Activated gamma-delta T cell (primary cell): ENCODE measurements around the gene NTRK2.

Experiments used
- DNase-seq: peaks from one replicate; lab custom pipeline; 2025; lab: John Stamatoyannopoulos, UW
- total RNA-seq, 2 donors: gene quantifications; one replicate each; lab custom pipeline; 2026; lab: John Stamatoyannopoulos, UW

NTRK2 gene
- total RNA-seq, result 0.05 to 0.17 reads per million in 2 donors

DNA sequence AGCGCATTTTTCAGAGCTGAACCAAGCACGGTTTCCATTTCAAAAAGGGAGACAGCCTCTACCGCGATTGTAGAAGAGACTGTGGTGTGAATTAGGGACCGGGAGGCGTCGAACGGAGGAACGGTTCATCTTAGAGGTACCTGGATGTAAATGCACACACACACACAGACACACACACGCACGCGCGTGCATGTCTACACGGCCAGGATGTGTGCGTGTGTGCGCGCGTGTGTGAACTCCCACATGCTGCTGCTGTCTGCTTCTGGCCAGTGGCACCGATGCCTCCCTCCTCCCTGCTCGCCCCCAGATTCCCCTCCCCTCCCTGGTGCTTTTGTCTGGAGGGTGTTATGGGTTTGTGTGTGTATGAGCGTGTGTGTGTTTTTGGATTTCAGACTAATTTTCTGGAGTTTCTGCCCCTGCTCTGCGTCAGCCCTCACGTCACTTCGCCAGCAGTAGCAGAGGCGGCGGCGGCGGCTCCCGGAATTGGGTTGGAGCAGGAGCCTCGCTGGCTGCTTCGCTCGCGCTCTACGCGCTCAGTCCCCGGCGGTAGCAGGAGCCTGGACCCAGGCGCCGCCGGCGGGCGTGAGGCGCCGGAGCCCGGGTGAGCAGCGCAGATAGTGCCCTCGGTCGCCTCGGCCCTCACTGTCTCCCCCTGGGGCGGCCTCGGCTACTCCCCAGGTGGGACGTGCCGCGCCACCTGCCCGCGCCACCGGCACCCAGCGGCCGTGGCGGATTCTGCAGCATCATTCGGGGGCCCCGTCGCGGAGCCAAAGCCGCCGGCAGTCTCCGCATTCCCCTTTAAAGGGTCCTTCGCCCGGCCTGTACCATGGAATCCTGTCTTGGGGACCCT lies at the start of gene NTRK2:
TSS of gene NTRK2 (plus strand) at position 442 of the 850 bp plus-strand sequence. CDS start 1,020 bp downstream, outside the sequence.
- no peak for DNase-seq

DNA sequence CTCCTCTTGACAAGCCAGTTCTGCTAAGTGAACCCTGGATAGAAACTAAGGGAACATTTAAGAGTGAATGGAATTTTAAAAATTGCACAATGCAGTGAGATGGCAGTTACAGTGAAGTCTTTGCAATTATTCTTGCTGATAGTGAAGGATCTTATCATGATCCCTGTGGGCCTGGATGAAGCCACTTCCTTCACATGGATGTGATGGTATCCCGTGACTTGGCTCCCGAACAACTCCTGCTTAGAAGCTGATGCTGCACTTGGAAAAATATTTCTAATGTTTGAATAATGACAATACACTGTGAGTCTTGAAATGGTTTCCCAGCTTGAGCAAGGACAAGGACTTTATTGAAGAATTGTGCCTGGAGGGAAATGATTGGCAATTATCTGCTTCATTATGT lies 49.2 kb upstream of the NTRK2 start:
- no peak for DNase-seq

DNA sequence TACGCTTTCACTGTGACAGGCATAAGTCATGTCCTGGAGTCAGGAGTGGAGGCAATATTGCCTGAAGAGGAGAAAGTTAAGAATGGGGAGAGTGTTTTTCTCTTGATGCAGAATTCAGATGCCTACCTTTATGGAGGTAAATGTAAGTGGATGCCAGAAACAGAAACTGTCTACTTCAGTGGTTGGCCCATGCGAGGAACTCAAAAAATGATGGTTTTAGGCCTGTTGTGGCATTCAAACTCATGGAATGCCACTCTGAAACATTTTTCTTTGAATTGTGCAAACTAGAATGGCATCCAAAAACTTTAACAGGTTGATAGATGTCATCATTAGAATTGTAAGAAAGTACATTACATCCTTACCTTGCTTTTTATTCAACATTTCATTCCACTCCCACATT lies 47.7 kb upstream of the NTRK2 start:
- DNase-seq, result no peak

DNA sequence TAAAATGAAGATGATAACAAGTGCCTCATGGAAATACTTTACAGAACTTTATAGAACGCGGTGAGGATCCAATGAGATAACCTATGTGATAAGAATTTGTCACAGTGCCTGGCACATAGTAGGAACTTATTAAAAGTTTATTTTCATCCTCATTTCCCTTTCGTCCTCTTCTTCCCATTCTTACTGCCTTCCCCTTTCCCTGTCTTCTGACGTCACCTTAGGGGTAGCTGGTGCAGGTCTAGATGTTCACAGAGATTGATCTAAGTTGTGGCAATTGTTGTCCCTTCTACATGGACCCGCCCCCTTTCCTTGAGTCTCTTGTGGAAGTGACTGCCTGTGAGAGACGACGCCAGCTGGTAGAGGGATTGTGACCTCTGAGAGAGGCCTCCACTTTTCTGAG lies 46.5 kb upstream of the NTRK2 start:
- no peak for DNase-seq

DNA sequence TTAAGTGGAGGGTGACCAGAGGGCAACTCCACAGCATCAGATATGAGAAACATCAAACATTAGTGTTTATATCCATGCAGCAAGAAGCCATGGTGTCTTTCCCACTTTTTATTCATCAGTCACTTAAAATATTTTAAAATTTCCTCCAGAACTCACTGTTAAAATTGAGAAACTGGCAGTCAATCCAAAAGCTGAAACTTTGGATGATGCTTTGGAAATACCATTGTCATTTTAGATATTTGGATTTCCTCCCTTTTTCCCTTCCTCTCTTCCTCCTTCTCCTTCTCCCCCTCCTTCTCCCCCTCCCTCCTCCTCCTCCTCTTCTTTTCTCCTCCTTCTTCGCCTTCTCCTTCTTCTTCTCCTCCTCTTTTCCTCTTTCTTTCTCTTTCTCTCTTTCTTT lies 33.1 kb upstream of the NTRK2 start:
- DNase-seq, result no peak

DNA sequence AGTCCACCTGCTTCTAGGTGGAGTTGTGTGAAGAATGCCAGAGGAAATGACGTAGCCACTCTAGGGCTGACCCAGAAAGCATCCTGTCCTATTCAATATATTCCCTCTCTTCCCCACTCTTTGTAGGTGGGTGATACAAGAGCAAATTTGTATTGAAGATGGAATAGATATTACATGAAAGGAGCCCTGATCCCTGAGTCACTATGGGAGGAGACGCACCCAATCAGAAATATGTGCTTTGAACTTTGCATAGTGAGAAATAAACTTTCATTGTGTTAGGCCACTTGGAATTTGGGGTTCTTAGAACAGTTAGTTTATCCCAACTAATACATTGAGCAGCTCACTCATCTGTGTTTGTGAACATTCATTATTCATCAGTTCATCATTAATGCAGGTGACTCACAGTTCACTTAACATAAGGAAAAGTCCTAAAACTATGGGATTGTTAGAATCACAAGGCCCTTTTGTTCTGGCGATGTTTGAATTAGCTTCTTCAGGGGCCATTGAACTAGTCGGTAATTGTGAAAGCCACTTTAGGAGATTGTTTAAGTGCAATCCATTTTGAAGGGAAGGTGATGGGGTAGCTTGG lies 26.9 kb upstream of the NTRK2 start:
- no peak for DNase-seq

DNA sequence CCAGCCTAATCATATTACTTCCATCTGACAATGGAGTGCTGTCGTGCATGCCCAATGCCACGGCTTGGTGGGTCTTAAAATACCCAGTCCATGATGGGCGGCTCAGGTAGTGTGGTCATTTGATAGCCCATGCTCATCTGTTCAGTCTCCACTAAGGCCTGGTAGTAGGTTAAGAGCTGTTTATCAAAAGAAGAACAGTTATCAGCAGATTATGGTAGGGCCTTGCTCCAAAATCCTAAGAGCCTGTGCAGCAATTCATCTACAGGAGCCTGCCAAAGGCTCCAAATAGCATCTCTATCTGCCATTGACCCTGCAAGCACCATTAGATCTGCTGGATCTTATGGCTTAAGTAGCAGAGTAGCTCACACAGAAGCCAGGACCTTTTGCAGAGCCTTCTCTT lies 21.8 kb upstream of the NTRK2 start:
- DNase-seq, result no peak

DNA sequence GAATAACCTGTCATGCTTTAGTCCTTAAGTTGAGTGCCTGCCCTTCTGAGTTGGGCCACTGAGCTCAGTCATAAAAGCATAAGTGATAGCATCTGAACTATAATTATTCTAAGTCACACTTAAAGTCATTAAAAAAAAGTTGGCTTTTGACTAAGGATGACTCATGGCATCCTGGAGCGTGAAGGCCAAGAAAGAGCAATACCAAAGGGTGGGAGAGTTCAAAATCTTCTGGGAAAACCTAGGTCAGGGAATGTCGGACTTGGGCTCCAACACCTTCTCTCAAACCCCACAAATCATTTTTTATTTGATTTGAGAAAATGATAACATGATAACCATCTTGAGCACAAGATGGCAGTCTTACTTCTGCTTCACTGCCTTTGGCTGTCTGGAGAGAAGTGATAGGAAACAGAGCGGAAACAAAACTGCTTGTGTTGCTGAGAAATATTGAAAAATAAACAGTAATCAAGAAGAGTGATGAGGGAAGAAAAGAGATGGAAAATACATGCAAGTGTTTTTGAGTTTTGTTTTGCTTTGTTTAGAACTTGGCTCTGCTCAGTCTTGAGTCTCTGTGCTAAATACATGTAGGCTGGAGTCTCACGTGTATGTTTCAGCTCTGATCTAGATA lies 16.9 kb upstream of the NTRK2 start:
- DNase-seq, result no peak

DNA sequence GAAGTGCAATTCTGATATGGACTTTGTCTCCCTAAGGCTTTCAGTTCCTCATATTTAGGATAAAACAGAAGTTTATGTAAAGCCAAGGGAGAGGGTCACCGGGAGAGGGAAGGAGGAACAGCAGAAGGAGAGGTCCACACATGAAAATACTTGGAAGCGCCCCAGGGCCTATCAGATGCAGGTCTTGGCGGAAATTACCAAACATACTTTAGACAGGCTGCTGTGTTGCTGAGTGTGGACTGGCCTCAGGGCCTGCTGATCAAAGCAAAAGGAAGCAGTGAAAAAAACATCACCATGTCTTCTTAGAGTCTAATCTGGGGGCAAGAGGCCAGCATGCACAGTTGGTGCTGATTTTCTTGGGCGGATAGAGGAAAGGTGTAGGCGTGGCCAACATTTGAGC lies 14.1 kb upstream of the NTRK2 start:
- no peak for DNase-seq

DNA sequence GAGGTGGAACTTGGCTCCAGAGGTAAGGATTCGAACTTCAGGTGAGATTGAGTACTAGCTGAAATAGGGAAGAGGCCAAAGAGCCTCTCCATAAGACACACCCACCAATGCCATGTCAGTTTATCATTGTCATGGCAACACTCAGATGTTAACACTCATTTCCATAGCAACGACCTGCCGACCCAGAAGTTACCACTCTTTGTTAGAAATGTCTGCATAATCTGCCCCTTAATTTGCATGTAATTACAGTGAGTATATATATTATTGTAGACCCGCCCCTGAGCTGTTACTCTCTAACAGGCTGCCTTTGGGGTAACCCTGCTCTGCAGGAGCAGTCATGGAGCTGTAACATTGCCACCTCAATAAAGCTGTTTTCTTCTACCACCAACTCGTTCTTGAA lies 10.2 kb upstream of the NTRK2 start:
- DNase-seq, result no peak

DNA sequence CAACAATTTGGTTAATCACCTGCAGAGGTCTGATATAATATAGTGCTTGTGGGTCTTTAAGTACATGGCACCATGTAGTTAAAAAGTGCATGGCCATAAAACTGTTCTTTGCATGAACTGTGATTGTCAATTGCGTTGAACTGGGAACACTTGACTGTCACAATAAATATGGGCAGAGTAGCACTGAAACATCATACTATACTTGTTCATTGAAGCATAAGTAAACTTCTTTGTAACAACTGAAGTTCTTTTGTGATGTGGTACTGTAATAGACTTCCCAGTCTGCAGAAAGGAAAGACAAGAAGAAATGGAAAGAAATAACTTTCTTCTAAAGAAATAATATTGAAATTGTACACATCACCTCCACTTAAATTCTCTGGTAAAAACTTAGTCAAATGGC lies 9.8 kb upstream of the NTRK2 start:
- DNase-seq, result no peak

DNA sequence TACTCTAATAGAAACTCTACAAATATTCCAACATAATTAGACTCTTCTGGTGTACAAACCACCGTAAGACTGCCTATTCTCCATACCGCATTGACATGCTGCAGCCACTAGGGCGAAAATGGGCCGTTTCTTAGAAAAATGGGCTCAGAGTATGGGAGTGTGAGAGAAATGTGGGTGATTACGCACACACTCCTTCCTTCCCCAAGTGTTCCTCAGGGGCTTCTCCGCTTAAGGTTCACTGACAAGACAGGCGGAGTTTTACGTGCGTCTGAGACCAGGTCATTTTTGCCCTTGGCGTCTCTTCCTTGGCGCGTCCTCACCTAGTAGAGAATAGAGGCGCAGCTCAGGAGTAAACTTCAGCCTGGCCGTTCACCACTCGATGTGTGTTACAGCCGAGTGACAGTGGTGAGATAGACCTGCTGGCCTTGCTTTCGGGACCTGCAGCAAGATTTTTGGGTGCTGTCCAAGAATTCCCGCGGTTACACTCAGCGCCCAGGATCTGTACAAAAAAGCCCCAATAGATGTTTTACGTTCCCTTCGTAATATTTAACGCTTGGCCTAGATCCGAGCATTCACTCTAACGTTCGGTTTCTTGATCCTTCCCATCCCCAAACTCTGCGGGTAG lies 1.8 kb upstream of the NTRK2 start:
- DNase-seq, result no peak

DNA sequence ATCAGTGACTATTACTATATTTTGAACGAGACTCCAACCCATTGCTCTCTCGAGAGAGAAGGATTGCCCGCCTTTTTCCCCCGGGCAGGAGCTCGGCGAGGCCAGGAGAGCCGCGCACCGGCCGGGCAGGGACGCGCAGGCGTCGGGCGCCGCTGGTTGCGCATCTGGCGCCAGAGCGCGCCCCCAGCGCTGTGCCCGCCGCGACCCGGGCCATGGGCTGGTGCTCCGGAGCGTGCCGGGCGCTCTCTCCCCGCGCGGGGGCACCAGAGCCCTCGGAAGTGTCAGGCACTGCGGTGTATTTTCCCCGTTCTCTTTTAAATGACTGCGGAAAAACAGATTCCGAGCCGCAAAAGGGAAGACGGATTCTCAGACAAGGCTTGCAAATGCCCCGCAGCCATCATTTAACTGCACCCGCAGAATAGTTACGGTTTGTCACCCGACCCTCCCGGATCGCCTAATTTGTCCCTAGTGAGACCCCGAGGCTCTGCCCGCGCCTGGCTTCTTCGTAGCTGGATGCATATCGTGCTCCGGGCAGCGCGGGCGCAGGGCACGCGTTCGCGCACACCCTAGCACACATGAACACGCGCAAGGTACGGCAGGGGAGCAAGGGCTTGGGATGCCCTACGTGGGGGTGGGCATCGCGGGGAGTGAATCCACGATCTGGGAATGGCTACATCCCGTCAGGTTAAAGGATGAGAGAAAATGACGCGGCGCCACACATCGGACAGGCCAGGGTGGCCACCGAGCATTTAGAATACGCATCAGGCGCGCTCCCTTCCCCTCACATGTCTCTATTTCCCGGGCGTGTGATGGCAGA lies 1.1 kb upstream of the NTRK2 start:
- DNase-seq, result no peak

DNA sequence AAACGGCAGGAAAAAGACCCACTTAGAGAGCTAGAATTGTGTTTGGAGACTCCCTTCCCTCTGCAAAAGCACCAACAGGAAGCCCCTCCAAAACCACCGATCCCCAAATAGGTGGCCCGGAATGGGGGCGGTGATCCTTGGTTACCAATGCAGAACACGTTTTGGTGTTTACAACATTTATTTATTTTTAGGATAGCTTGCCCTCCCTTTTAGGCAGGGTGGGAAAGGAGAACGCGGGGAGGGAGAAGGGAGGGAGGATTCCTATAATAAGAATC lies 579 bp upstream of the NTRK2 start:
- no peak for DNase-seq

DNA sequence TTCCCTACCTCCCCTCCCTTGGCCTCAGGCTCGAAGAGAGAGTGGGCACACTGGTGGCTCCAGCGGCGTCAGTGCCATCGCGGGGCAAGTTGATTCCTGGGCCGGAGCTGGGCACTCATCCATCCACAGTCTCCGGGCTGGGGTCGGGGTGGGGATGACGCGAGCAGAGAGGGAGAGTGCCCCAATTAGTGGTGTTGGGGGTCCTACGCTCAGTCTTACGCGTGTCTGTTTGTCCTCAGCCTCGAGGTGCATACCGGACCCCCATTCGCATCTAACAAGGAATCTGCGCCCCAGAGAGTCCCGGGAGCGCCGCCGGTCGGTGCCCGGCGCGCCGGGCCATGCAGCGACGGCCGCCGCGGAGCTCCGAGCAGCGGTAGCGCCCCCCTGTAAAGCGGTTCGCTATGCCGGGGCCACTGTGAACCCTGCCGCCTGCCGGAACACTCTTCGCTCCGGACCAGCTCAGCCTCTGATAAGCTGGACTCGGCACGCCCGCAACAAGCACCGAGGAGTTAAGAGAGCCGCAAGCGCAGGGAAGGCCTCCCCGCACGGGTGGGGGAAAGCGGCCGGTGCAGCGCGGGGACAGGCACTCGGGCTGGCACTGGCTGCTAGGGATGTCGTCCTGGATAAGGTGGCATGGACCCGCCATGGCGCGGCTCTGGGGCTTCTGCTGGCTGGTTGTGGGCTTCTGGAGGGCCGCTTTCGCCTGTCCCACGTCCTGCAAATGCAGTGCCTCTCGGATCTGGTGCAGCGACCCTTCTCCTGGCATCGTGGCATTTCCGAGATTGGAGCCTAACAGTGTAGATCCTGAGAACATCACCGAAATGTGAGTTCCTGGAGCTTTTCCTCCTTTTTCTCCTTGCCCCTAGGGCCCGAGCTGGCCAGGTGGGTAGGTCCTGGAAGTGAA lies 861 bp downstream of the NTRK2 start:
- no peak for DNase-seq

DNA sequence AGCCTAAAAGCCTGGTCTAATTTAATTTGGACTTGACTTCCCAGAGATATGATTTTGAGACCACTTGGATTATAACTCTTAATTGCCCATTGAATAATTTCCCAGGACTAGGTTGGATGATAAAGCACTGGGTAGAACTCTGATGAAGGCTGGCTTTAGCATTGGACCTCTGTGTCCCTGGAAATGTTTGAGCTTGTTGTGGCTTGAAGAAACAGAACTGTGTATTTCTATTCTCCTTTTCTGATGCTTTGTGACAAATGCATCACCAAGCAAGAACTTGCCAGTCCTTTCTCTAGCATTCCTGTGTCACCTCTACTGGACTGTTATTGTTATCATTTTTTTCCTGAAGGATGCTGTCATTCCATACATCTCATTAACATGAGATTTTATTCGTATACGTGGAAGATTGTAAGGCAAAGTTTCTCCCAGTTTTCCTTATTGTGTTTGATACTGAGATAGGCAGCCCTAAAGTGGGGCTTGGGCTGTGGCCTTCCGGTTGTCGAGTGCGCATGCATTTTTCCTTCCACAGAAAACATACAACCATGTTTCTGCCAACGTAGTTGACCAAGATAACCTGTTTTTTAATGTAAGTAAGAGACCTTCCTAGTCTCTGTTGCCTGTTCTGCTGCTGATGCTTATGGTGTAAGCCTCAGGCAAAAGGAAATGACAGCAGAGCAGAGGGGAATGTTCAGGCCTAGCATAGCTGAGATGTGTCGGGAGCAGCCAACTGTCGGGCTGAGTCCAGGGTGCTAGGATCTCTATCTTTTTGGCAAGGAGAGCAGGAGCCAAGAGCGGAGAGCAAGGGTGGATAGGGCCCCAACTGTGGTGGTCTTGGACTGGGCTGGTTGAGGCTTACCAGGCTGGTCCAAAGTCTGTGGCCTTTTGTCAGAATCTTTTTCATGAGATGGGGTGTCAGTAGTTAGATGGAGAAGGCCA lies 2.3 kb downstream of the NTRK2 start:
- no peak for DNase-seq

DNA sequence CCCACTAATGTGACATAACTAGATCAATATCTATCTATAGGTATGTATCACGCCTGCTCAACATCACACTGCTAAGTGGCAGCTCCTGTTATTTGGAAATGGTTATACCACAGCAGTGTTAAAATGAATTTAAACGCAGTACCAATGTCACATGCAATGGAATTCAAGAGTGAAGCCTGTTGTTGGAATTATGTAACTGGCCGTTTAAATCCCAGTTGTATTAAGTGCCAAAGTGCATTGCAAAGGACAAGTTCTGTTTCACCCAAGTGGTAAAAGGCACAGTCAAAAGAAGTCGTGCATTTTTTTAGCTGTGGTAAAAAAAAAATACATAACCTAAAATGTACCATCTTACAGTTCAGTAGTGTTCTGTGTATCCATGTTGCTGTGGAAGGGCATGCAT lies 4.3 kb downstream of the NTRK2 start:
- DNase-seq, result no peak

DNA sequence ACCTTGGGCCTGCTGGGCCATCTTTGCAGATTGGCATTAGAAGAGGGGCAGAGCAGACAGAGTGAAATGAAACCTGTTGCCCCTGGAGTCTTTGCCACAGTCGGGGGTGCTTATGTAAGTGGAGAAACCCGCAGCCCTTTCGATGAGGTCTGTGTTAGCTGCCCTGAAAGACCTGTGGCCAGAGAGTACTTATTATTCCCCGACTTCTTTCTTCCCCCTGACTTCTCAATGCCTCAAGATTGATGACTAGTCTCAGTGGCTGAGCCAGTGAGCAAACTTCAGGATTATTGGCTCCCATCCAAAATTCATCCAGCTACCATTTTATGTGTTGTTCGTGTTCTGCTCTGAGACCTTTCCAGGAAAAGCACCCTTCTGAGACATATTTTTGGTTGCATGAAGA lies 7.6 kb downstream of the NTRK2 start:
- no peak for DNase-seq

DNA sequence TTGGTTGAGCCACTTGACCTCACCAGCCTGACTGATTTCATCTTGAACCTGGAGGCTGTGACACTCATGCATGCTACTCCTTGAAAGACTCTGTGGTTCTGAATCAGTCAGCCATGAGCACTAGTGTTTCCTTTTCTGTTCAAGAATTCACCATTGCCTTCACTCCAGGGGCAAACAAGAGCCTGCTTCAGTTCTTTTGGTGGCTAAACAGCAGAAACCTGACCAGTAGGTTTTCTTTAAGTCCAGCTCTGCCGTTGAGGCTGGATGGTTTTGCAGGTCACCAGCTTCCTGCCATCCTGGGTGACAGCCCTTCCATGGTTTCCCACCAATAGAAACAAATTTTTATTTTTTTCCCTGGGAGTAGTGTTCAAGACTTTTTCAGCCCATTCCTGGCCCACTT lies 10.0 kb downstream of the NTRK2 start:
- DNase-seq, result no peak
